GM12892 (cell line): ENCODE data around the gene ITIH4.

Source experiments
- DNase-seq: peaks from one replicate; pipeline ENCODE4 v3.0.0; 2011; ENCODE audit not compliant: insufficient read length
- FAIRE-seq: peaks from 2 replicates; lab custom pipeline; 2011; peaks lifted over from hg19 to GRCh38; lab: Jason Lieb, UNC
- POLR2A ChIP-seq: IDR thresholded peaks from 2 replicates; pipeline ENCODE4 v1.6.1; 2011; ENCODE audit warnings: low read depth, low read length, control low read depth
- POLR2AphosphoS5 ChIP-seq: IDR thresholded peaks from 2 replicates; pipeline ENCODE4 v1.6.1; 2011; ENCODE audit warnings: low read depth, low read length, control low read depth
- TAF1 ChIP-seq: IDR thresholded peaks from 2 replicates; pipeline ENCODE4 v1.6.1; 2011; ENCODE audit warnings: low read depth, mild to moderate bottlenecking, control low read depth, low read length, borderline replicate concordance

ITIH4 gene

DNA sequence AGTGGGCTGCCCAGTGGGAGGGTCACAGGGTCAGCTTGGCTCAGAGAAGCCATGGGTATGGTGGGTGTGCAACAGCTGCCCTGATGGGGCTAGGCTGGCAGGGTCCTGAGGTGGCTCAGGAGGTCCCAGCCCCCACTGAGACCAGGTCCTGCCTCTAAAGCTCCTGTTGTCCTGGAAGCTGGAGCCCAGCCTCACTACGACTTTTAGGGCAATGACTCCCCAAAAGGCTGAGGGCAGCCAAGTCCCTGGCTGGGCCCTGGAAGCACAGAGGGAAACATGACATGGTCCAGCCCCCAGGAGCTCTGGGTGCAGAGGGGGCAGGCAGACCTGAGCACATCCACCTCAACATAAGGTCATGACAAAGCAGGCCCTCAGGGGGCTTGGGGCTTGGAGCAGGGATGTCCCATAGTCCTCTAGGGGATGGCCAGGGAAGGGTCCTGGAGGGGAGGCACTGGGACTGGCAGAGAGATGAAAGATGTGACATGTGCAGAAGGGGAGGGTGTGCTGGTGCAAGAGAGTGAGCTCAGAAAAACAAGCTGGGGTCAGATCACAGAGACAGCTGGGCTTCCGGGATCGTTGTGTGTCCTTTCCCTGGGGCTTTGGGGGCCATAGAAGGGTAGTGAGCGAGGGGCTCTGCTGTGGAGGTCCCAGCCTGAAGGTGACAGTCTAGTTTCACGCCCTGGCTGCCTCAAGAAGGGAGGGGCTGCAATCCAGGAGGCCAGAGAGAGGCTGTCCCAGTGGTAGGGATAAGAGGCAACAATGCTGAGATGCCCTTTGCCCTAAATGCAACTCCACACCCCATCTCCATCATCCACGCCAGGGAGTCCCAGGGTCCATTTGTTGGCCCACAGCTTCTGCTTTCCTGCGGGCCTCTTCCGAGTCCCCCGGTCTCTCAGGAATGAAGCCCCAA is 36.5 kb downstream of the ITIH4 start:
- FAIRE-seq = no peak
- no peak for DNase-seq
- TF ChIP-seq TAF1 (no peak), POLR2AphosphoS5 (no peak), POLR2A (no peak)

DNA sequence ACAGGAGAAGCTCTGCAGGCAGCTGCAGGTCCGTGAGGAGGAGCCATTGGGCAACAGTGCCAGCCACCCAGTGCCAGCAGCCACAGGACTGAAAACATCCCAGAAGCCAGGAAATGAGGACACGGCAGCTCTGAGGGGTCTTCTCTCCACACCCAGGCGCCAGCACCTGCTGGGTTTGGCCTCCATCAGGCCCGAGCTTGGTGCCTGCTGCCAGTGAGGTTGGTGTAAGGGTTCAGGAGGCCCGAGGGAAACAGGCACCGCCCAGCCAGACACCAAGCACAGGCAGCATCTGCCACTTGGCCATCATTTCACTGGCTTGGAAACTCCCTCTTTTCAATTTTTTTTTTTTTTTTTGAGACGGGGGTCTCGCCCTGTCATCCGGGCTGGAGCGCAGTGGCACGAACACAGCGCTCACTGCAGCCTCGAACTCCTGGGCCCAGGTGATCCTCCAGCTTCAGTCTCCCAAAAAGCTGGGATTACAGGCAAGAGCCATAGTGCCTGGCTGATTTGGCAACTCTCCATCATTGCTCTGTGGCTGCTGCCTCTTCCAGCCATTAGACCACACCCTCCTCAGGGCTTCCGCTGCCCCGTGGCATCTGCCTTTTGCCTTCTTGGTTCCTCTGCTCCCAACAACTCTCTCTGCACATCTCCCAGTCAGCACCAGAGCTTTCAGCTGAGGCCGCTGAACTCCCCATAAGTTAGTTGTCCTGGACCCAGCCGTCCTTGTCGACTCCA is 37.3 kb downstream of the ITIH4 start:
- DNase-seq (no peak), FAIRE-seq (no peak)
- no peak for TF ChIP-seq TAF1
- no peak for TF ChIP-seq POLR2AphosphoS5
- TF ChIP-seq POLR2A = no peak

DNA sequence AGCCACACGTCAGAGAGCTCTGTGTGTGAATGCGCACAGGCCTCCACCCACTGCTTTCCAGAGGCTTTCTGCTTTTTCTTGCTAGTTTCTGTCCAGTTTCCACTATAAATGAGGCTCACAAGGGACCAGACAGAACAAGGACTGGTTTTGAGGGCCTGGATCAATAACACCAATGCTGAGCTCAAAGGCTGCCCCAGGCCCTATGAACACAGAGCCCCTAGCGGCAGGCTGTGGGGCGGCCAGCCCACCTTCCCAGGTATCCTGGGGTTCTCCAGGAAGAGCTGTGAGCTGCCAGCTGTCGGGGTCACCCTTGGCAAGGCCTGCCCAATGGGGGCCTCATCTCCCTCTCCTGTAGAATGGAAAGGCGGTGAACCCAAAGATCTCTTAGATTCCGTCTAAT is 38.1 kb downstream of the ITIH4 start:
- FAIRE-seq = no peak
- DNase-seq = no peak
- TF ChIP-seq POLR2A = no peak
- no peak for TF ChIP-seq TAF1
- TF ChIP-seq POLR2AphosphoS5 = no peak

DNA sequence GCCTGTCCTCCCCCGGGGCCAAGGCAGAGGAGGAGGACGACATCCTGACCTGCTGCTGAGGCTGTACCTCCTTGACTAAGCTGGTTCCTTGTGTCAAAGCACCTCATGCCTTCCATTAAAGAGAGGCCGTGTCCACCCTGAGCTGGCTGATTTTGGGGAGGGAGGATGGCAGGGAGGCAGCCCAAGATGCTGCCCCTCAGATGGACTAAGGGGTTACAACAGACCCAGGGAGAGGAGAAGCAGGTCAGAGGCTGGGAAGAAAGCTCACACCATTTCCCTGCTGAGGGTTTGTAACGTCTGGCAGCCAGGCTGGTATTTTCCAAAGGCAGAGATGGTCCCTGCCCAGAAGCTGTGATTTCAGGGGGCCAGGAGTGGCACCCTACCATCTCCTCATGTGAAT is 38.5 kb downstream of the ITIH4 start:
- DNase-seq (no peak), FAIRE-seq (no peak)
- TF ChIP-seq POLR2A (no peak), TAF1 (no peak), POLR2AphosphoS5 (no peak)

DNA sequence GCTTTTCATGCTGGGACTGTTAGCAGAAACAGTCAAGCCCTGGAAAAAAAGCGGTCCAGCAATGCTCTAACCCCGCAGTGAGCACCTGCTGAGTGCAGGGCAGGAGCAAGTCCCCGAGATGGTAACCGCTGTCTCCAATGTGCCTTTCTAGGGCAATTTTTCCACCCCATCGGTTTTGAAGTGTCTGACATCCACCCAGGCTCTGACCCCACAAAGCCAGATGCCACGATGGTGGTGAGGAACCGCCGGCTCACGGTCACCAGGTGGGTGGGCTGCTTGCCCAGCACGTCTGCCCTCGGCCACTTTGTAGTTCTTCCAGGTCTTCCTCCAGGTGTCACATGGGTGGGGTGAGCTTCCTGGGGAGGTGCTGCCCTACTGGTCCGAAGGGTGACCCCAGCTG is 39.1 kb downstream of the ITIH4 start:
- no peak for TF ChIP-seq POLR2AphosphoS5
- no peak for DNase-seq
- FAIRE-seq = no peak

DNA sequence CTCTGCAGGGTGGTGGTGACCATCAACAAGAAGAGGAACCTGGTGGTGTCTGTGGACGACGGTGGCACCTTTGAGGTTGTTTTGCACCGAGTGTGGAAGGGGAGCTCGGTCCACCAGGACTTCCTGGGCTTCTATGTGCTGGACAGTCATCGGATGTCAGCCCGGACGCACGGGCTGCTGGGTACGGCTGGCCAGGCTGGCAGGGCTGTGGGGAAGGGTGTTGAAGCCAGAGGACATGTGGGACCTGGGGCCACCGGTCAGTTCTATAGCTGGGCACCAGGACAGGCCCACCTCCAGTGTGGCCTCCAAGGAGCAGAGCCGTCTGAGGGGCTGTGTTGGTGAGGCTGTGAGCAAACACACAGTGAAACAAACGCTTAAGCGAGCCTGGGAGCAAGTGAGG is 39.7 kb downstream of the ITIH4 start:
- FAIRE-seq (no peak), DNase-seq (no peak)
- TF ChIP-seq POLR2A = no peak
- no peak for TF ChIP-seq TAF1
- TF ChIP-seq POLR2AphosphoS5 = no peak

DNA sequence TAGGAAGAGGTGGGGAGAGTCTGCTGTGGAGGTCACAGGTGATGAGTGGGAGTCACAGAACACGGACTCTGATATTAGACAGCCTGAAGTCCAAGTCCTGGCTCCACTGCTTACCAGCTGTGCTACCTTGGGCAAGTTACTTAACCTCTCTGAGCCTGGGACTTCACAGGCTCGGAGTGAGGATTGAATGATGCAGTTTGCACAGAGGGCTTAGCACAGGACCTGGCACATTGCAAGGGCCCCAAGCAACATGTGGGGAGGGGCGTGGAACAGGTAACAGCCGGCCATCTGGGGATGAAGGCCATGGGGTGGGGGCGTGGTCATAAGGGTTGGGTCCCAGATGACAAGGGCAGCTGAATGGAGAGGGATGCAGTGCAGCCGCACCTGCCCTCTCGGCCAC is 40.1 kb downstream of the ITIH4 start:
- DNase-seq = no peak
- TF ChIP-seq POLR2AphosphoS5 = no peak
- no peak for TF ChIP-seq TAF1
- TF ChIP-seq POLR2A = no peak
- FAIRE-seq = no peak

DNA sequence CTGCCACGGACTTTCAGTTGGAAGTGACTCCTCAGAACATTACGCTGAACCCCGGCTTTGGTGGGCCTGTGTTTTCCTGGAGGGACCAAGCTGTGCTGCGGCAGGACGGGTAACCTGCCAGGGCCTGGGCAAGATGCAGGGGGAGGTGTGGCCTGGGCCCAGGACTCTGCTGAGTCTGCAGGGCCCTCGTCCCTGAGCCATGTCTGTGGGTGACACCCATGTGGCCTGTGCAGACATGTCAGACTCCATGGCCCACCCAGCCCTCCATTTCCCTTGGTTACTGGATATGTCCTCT is 40.8 kb downstream of the ITIH4 start:
- TF ChIP-seq POLR2A (no peak), POLR2AphosphoS5 (no peak), TAF1 (no peak)
- DNase-seq (no peak), FAIRE-seq (no peak)

DNA sequence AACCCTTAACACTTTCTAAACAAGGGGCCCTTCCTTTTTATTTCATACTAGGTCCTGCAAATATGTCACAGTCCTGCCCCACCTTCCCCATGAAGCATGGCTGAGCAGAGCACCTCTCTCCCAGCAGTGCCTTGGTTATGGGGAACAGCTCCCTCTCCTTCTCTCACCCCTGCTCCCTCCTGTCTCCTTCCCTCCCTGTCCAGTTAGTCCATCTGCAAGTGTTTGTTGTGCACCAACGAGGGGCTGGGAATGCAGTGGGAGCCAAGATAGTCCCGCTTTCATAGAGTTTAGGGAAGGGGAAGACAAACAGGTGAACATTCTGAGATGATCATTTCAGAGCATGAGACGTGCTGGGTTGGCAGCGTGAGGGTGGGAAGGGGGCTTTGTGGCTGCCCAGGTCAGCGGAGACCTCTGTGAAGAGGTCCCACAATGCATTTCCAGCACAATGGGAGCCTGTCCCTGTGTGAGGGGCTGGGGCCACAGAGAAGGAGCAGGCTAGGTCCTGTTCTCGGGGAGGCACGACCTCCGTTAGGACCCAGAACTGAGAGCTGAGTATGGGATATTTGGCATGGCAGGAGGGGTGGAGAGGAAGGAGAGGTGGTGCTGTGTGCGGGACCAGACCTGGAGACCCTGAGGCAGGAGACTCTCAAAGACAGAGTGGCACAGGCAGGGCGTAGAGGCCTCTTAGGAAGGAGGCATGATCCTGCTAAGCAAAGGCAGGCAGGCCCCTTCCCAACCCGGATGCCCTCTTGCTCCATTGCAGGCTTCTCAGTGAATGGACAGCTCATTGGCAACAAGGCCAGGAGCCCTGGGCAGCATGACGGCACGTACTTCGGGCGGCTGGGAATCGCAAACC is 41.4 kb downstream of the ITIH4 start:
- FAIRE-seq (no peak), DNase-seq (no peak)
- TF ChIP-seq POLR2A (no peak), TAF1 (no peak), POLR2AphosphoS5 (no peak)

DNA sequence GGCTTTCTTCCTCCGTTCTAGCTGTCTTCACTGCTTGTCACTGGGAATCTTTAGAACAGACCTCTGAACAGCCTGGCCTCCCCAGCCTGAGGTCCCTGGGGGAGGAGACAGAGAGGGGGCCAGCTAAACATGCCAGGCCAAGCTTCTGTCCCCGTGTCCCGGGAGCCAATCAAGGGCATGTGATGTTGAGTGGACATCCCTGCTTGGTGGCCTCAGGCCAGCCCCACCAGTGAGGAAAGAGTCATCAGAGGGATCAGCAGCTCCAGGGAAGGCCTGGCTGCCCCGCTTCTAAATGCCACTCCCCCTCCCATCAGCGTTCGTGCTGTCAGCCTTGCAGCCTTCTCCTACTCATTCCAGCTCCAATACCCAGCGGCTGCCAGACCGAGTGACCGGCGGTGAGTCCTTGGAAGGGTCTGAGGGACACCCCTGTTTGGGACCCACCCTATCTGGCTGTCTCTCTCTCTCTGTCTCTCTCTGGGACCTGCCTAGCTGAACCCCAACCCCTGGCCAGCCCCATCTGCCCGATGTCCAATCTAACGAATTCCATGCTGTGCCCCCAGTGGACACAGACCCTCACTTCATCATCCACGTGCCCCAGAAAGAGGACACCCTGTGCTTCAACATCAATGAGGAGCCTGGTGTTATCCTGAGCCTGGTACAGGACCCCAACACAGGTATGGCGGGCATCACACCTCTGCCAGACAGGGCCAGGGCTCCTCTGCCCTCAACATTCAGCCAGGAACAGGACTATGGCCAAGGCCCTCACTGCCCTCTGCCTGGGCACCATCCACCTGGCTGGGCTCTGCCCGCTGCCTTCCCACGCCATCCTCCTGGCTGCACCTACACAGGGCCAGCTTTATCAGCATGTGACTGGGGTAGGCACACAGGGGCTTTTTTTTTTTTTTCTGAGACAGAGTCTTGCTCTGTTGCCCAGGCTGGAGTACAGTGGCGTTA is 42.5 kb downstream of the ITIH4 start:
- FAIRE-seq (no peak), DNase-seq (no peak)
- TF ChIP-seq TAF1 (no peak), POLR2A (no peak), POLR2AphosphoS5 (no peak)
